GM12892 (cell line): ENCODE results near the gene C1D.

Experiments used
- POLR2A ChIP-seq: IDR thresholded peaks from 2 replicates; pipeline ENCODE4 v1.6.1; 2011; ENCODE audit warnings: low read depth, low read length, control low read depth
- POLR2AphosphoS5 ChIP-seq: IDR thresholded peaks from 2 replicates; pipeline ENCODE4 v1.6.1; 2011; ENCODE audit warnings: low read depth, low read length, control low read depth

- TF ChIP-seq POLR2A = no peak
- no peak for TF ChIP-seq POLR2AphosphoS5
These were observed 68.1 kb downstream of the C1D start for GRCh38 chr2:67994716-67995115.
